NB4 (cell line): ENCODE measurements around the gene BPHL.
"Not testable (repeated sequence)": the region's sequence is repeated elsewhere in the genome, so short reads cannot be mapped to it uniquely, and the experiment has no call there.

Experiments used
- DNase-seq: peaks from one replicate; pipeline ENCODE4 v3.0.0; 2010; ENCODE audit warnings: low read depth
- H3K4me3 ChIP-seq: one replicate; pipeline ENCODE4 v1.5.1; 2011; ENCODE audit warnings: mild to moderate bottlenecking, low read depth, low read length, moderate library complexity
- MYC ChIP-seq: IDR thresholded peaks from 2 replicates; pipeline ENCODE4 v1.6.1; 2011; ENCODE audit warnings: low read depth, low read length
- POLR2A ChIP-seq: IDR thresholded peaks from 2 replicates; pipeline ENCODE4 v1.6.1; 2011; ENCODE audit warnings: mild to moderate bottlenecking; ENCODE audit not compliant: insufficient read length; ENCODE audit errors: extremely low read depth
- TF ChIP-seq, protein P1 (sequence below): IDR thresholded peaks from 2 replicates; pipeline ENCODE4 v1.6.1; 2011; ENCODE audit warnings: low read depth, low read length
- TF ChIP-seq, protein P2 (sequence below): IDR thresholded peaks from one replicate; pipeline ENCODE4 v1.5.1; 2012; ENCODE audit warnings: low read depth, low read length

Gene BPHL

DNA sequence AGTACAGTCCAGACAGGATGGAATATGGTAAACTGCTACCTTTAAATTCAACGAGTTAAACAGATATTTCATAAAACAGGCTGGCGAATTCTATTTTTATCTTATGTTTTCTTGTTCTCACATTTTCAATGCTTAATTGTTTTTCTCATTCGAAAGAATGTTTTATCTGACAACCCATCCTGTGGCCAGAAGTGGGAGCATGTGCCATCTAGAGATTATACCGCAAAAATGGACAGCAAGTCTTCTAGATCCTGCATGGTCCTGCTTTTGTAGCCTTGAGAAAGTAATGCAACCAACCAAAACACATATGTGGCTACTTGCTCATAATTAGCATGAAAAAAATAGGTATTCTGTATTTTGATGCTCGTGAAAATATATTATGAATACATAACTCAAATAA is 78.3 kb downstream of the BPHL start:
- TF ChIP-seq, protein P1, sequence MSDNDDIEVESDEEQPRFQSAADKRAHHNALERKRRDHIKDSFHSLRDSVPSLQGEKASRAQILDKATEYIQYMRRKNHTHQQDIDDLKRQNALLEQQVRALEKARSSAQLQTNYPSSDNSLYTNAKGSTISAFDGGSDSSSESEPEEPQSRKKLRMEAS: no peak
- TF ChIP-seq, protein P2, sequence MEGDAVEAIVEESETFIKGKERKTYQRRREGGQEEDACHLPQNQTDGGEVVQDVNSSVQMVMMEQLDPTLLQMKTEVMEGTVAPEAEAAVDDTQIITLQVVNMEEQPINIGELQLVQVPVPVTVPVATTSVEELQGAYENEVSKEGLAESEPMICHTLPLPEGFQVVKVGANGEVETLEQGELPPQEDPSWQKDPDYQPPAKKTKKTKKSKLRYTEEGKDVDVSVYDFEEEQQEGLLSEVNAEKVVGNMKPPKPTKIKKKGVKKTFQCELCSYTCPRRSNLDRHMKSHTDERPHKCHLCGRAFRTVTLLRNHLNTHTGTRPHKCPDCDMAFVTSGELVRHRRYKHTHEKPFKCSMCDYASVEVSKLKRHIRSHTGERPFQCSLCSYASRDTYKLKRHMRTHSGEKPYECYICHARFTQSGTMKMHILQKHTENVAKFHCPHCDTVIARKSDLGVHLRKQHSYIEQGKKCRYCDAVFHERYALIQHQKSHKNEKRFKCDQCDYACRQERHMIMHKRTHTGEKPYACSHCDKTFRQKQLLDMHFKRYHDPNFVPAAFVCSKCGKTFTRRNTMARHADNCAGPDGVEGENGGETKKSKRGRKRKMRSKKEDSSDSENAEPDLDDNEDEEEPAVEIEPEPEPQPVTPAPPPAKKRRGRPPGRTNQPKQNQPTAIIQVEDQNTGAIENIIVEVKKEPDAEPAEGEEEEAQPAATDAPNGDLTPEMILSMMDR: no peak
- TF ChIP-seq MYC (no peak), POLR2A (no peak)
- no peak overlapping the region for H3K4me3 ChIP-seq
- DNase-seq: no peak

DNA sequence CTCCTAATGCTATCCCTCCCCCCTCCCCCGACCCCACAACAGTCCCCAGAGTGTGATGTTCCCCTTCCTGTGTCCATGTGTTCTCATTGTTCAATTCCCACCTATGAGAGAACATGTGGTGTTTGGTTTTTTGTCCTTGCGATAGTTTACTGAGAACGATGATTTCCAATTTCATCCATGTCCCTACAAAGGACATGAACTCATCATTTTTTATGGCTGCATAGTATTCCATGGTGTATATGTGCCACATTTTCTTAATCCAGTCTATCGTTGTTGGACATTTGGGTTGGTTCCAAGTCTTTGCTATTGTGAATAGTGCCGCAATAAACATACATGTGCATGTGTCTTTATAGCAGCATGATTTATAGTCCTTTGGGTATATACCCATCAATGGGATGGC is 79.2 kb downstream of the BPHL start:
- not testable (repeated sequence) for DNase-seq, H3K4me3 ChIP-seq

DNA sequence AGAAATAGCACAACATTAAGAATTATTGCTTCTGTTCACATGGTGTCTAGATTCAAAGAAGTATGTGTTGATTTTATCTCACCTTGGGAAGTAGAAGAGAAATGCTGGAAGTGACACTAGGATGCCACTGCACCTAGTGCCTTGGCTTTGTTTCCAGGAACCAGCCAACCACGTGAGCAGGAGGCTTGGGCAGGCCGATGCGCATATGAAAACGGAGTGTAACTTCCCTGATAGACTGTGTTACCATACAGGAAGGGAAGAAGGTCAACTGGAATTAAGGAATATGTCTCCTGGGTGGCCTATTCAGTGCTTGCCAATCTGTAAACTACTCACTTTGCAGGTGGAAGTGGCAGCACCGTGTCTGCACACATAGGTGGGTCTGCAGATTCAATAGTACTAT is 80.9 kb downstream of the BPHL start:
- DNase-seq: no peak
- TF ChIP-seq, protein P2: no peak
- TF ChIP-seq, protein P1: no peak
- TF ChIP-seq POLR2A: no peak
- TF ChIP-seq MYC: no peak
- no peak overlapping the region for H3K4me3 ChIP-seq

DNA sequence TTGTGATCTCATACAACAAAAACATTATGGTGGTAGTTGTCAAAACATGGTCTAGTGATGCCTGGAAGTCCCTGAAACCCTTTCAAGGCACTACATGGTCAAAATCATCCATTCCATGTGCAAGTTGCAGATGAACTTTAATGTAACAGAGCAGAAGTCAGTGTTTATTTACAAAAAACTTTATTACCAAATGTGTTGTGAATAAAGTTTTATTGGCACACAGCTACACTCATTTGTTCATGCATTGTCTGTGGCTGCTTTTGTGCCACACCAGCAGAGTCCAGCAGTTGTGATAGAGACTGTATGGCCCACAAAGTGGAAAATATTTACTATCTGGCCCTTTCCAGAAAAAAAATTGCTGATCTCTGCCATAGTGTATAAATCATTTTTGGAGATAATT is 82.2 kb downstream of the BPHL start:
- DNase-seq: no peak
- TF ChIP-seq, protein P1: no peak
- TF ChIP-seq MYC: no peak
- no peak for TF ChIP-seq POLR2A
- TF ChIP-seq, protein P2: no peak
- no peak overlapping the region for H3K4me3 ChIP-seq

DNA sequence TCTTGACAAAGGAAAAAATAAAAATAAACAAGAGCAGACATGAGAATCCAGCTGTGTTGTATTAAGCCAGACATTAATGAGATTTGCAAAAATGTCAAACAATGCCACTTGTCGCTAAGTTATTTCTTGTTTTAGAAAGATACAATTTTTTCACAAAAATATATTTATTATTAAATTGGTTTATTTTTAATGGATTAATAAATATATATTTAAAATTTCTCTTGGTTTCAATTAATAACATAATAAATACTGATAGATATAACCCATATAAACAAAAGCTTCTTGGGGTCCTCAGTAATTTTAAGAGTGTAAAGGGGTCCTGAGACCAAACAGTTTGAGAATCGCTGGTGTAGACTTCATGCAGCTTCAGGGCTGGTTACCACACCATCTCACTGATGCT is 82.9 kb downstream of the BPHL start:
- no peak overlapping the region for H3K4me3 ChIP-seq
- TF ChIP-seq, protein P2: no peak
- TF ChIP-seq, protein P1: no peak
- TF ChIP-seq POLR2A (no peak), MYC (no peak)
- DNase-seq: no peak
